HG03460 (cell line): ENCODE data around the gene DGCR8.
A peak's percentile ranks its signal among the peaks of the same experiment; 100 is the strongest.

Experiments used
- ATAC-seq: cut with Tn5 transposase; IDR thresholded peaks from one replicate; pipeline ENCODE4 v1.9.1; 2021; ENCODE audit not compliant: unreplicated experiment

DGCR8 gene

DNA sequence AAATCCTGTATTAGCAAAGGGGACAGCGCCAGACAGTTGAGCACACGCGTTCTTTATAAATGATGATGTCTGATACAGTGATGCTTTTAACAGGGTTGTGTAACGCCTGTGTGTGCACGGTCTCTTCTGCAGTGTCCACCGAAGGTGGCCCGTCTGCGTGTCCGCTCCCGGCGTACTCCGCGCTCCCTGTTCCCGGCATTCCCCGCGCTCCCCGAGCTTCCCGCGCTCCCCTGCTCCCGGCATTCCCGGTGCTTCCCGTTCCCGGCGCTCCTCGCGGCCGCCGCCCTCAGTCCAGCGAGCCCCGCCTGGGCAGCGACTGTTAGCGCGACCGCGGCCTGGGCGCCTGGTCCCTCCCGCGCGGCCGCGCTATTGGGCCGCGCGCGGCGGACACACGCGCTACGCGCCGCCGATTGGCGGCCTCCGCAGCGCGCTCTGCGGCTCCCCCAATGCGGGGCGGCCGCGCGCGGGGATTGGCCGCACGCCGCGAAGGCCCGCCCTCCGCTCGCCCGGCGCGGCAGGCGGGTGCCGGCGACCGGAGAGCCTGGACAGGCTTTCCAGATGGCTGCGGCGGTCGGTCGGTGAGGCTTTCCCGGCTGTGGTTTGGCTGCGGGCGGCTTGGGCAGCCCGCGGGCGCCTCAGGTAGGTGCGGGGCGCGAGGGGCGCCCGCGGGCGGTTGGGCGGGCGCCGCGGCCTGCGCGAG is at the start of gene DGCR8:
Gene DGCR8 (plus strand): TSS at position 497 of the 700 bp plus-strand sequence. CDS start 5,723 bp downstream, outside the sequence.
- ATAC-seq = peak; percentile 68

DNA sequence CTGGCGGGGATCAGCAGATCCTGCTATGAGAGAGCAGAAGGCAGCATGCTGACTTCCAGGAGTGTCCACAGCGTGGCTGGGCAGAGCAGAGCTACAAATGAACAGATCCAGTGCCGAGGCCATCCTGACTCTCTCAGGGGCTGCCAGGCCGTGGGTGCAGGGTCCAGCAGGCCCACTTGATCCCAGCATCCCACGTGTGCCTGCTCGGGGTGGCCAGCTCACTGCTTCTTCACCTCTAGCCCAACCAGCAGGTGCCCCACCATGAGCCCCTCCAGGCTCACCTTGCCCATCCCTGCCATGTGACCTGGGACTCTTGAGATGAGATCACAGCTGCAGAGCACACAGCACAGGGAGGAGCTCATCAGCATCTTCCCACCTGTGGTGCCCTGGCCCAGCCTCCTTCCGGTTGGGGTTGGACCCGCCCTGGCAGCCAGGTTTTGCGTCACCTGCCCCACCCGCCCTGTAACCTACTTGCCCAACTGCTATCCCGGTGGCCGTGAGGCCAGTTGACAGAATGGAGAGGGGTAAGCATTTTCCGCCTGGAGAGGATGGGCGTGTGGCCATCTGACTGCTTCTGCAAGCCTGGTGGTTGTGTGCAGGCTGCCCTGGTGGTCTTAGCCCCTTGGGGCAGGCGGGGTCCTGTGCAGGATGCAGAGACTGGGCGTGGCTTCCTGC is 48.2 kb upstream of the DGCR8 start:
- ATAC-seq = no peak

DNA sequence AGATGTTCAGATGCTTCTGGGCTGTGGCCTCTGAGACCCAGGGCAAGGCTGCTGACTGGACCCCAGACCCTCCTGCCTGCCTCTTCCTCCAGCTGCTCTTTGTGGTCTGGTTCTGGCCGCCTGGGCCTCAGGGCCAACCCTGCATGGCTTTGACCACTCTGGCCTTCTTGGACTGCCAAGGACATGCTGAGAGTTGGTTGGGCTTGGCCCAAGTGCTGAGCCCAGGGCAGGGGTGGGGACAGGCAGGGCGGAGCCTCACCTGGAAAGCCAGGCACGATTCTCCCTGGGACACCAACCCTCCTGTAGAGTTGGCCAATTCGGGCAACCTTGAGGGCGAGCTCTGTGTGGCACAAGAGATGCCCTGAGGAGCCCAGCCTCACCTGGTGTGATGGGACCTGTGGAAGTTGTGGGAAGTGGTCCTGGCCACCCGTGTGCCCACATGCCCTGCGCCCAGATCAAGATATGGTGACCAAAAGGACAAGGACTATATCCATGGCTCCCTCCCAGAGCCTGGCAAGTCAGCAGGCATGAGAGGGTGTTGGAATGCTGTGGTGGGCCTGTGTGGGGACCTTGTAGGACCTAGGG is 47.5 kb upstream of the DGCR8 start:
- ATAC-seq = no peak

DNA sequence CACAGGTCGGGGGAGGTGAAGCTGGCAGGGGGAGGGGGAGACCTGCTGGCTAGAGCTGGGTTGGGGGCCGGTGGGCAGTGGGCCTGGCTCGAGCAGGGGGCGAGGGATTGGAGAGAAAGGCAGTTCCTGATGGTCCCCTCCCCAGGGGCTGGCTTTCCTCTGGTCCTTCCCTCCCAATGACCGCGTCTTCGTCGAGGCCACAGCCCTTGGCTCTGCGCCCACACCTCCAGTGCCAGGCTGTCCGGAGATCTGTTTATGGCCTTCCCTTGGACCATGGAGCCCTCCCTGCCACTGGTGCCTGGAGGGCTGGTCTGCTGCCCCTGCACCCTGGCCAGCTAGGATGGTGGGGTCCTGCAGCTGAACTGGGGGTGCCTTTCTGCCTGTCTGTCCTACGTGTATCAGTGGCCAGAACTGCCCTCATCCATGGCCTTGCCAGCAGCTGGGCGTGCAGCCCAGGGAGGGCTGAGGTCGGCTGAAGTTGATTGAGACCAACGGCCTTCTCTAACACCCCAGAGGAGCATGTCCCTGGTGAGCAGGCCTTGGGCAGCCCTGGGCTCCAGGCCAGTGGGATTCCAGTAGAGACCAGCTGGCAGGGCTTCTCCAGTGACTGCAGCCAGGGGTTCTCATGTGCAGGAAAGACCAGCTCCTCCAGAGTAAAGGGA is 46.9 kb upstream of the DGCR8 start:
- ATAC-seq = no peak

DNA sequence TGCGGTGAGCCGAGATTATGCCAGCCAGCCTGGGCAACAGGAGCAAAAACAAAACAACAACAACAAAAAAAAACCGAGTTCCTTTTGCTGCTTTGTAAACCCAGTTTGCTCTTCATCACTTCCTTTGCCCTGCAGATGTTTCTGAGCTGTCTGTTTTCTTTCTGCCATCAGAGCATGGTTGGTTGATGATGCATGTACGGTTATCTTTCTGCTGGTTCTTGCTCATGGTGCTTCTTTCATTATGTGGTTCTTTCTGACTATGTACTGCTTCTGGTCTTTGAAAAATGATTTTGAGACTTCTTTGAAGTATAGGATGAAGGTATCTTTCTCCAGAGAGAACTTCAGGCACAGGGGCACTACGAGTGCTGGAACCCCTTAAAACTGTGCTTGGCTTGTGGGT is 45.9 kb upstream of the DGCR8 start:
- ATAC-seq = no peak

DNA sequence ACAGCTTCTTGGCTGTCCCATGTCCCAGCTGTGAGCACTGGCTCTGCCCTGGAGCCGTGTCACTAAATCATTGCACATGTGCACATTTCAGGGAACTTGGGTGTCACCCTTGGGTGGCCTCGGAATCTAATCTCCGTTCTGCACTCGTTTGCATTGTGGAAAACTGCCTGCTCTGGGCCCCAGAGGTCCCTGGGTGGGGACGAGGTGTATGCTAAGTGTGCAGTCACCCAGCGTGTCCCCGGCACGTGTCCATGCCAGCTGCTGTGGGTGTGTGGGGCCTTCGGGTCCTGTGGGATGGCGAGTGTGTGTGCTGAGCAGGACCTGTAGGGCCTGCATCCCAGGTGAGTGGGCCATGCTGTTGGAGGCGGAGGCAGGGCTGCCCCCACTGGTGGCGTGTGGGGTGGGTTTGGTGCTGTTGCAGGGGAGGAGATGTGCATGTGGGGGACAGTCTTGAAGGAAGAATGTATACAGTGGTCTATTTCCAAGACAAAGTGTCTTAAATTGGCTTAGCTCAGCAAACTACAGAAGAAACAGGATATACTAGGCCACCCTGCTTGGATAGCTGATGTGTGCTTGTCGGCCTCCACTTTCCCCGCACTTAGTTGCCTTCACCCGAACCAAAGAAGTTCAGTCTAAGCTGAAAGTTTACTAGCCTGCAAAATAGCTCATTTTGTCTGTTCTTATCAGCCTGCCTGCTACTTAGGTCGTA is 44.5 kb upstream of the DGCR8 start:
- ATAC-seq = no peak

DNA sequence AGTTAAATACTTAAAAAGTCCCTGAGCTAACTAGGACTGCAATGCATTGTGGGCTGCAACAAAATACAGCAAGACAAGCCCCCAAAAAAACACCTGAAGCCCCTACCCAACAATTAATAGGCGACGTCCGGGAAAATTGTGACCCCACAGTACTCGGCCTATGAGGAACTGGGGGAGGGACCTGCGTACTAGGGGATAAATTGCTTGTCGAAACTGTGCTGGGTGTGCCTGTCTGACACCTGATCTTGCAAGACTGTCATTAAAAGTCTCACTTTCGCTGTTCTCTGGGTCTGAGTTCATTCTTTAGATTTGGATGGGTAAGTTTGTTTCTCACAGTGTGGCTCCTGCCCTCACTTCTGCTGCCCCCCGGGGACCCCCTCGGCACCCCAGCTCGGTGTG is 44.0 kb upstream of the DGCR8 start:
- ATAC-seq = no peak

DNA sequence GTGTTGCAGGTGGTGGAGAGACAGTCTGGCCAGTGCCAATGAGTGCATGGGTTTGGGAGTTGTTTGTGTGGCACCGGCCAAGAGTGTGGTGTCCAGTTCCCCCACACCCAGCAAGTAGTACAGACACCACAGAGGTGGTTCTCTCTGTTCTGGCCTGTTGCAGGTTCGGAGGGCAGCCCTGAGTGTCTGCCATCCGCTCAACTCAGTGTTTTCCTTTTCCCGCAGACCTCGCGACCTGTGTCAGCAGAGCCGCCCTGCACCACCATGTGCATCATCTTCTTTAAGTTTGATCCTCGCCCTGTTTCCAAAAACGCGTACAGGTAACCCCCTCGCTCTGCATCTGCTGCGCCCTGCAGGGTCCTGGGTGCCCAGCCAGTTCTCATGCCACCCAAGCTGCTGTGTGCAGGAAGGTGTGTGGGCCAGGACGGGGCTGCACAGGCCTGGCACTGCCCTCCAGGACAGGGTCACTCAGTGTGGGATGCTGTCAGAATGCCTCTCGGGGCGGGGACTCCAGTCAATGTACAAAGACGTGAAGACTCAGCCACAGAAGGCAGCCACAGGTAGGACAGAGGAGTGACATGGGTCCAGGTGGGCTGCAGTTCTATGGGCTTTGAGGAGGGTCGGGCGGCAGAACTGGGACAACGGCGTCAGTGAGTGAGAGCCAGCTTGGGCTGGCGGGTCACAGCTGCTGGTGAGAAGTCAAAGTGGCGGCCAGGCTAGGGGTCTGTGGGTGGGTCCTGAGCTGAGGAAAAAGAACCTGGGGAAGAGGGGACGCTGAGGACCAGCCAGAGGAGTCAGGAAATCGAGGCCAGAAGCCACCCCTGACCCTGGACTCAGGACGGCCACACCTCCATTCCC is 43.3 kb upstream of the DGCR8 start:
- ATAC-seq = no peak

DNA sequence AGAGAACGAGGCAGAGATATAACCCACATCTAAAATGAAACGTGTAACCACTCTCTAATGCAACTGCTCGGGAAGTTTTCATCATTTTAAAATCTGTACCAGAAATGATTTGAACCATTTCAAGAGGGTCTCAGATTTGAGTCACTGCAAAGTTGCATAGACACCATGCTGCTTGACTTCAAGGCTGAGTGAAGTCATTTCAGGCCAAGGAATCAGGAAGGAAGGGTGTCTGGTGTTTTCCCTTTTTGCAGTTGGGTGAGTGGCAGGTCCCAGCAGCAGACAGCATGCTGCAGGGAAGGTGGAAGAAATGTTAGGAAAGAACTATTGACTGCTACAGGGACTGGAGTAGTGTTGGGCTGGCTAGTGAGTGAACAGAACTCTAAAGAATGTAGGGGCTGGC is 42.6 kb upstream of the DGCR8 start:
- ATAC-seq = no peak

DNA sequence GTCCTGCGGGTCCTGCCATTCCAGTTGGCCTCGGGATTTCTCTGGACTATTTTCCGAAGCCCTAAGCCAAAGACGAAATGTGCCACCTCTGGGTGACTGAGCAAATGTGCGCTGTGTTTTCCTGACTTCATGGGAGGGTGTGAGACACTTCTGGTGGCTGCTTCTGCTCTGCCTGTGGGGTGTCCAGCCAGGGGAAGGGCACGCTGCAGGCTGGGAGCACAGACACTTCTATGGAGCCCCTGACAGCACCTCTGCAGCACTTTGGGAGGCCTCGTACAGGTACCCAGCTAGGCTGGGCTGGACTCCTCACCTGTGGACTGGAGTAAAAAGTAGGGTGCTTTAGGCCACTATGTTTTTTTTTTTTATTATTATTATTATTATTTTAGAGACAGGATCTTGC is 41.5 kb upstream of the DGCR8 start:
- ATAC-seq = no peak

DNA sequence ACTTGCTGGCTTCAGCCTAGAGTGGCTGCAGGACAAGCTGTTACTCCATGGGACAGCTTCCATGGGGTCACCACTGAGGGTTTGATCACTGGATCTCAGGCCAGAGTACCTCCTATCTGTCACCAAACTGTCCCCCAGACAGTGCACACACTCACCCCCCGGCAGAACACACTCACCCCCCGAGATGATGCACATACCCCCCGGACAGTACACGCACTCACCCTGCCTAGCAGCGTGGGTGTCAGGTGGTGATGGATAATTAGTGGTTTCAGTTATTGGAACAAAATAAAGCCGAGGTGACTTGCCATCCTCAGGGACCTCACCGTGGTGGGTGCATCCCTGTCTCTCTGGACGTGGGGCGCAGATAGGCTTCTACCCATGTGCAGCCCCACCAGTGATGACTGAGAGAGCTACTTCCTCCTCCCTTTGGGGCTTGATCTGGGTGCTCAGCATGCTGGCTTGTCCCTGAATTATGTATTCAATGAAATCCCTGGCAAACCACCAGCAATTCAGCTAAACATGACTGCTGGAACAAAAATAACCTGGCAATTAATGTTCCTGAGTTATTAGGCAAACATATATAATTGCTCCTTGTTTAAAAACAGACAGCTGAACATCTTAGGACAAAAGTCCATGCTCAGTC is 40.2 kb upstream of the DGCR8 start:
- ATAC-seq = no peak

DNA sequence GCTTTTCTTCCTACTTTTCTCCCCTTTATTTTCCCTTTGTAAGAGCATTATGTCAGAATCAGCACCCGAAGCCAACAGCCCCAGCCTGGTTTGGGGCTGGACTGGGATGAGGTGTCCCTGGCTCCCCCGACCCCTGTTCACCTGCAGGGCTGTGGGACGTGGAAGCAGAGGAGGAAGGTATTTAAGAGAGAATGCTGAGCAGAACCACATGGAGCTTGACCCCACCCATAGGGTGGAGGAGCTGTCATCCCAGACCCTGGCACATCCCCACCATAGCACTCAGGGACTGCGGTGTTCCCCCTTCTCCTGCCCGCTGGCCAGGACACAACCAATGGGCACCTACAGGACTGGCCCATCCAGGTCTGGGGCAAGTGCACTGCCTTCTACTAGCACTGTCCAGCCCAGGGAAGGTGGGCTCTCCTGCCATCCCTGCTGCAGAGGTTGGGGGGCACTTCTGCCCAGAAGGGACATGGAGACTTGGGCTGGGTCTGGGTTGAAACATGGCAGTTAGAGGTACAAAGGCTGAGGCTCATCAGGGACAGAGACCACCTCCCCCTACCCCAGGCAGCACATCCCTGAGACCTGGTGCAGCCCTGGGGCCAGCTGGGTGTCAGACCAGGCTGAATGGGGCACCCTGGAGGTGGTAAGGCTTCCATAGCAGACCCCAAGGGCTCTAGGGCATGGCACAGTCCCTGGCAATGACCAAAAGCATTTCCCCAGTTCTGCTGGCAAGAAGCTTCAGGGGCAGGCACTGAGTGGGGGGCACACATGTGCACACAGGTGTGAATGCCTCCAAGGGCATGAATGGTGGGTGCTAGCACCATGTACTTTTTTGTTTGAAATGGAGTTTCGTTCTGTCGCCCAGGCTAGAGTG is 39.5 kb upstream of the DGCR8 start:
- ATAC-seq = no peak

DNA sequence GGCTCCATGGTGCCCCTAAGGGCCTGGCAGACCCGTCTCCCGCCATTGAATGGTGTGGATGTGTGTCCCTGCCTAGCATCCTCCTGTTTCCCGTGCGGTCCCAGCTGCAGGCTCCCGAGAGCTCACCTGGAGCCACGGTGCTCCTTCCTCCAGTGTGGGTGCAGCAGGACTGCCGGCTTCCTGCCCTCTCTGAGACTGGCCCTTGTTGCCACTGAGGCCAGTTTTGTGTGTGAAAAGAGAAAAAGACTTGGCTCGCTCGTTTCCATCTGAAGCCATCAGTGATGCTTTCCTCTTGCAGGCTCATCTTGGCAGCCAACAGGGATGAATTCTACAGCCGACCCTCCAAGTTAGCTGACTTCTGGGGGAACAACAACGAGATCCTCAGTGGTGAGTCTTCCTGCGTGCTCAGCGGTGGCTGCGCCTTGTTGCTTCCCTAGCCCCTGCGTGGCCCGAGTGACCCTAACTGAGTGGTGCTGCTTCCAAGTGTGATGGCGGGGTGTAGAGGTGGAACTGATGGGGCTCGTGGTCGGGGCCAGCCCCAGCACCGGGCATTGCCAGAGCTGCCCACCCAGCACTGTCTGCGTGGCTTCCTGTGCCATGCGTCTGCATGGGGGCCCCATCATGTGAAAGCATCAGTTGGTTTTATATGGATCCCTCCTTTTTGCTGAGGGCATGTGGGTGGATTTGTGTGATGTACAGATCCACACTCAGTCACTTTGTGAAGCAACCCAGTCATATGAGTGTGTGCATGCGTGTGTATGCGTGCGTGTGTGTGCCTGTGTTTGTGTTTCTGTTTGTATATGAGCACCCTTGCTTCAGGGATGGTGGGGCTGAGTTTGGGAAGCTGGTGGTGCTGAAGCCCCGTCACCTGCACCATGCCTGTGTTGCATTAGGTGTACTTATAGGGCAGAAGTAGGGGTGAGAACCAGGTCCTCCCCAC is 36.7 kb upstream of the DGCR8 start:
- ATAC-seq = no peak

DNA sequence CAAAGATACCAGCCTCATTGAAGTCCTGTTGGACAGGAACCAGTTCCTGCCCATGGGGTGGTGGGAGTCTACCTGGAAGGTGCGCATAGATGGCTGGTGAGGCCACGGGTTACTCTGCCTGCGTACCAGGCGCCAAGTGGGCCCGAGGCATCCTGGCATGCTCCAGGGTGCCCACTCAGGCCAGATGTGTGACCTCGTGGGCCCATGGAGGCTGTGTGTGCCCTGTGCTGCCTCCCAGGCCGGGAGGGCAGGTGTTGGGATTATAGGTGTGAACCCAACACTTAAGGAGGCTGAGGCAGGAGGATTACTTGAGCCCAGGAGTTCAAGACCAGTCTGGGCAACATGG is 36.1 kb upstream of the DGCR8 start:
- ATAC-seq = no peak

DNA sequence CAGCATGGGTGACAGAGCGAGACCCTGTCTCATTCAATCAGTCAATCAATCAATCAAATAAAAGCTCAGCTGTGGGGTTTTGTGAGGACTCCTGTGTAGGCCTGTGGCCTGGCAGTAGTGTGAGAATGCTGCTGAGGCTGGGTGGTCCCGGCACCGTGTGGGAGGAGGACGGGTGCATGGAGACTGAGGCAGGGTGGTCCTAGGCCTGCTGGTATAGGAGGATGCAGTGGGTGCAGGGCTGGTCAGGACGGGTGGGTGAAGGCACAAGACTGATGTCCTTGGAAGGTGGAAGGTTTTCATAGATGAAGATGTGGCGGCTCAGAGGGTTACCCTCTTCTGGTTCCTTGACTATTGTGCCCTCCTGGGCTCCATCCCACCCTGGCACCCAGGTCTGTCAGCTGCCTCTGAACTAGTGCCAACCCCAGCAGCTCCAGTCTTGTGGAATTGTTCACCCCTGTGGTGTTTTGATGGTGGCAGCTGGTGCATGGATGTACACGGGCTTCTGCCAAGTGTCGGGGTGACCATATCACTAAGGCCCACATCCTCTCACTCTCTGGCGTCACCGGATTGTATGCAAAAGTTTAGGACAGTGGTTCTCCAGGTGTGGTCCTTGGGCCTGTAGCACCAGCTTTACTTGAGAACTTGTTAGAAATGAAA is 35.4 kb upstream of the DGCR8 start:
- ATAC-seq = no peak

DNA sequence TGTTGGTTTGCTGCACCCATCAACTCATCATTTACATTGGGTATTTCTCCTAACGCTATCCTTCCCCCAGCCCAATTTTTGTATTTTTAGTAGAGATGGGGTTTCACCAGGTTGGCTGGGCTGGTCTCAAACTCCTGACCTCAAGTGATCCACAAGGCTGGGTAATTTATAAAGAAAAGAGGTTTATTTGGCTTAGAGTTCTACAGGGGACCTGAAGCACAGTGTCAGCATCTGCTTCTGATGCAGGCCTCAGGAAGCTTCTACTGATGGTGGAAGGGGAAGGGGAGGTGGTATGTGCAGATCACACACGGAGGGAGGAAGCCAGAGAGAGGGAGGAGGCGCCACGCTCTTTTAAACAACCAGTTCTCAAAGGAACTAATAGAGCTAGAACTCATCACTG is 33.3 kb upstream of the DGCR8 start:
- no peak for ATAC-seq

DNA sequence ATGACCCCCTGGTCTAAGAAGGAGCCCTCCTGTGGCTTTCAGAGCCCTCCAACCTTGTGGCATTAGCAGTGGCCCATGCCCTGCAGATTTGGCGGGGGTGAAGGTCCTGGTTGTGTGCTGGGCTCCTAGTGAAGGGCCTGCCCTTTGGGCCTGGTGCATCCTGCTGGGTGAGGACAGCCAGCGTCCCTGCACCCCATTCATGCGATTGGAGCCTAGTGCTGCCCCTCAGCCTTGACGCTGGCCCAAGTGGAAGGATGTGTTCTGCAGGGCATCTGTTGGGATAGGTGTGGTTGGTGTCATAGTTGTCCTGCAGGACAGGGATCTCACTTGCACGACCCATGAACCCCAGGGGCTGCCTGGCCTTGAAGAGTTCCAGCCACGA is 28.1 kb upstream of the DGCR8 start:
- ATAC-seq = no peak
